ENCODE results near the gene TSPAN18. TPM values are rescaled to one million over a fixed set of nuclear protein-coding genes. Genes with fewer than 3 reads are reported as not detected.

The TSPAN18 gene
- total RNA-seq, 1 experiment from 2014 or later, result 21.3 TPM

DNA sequence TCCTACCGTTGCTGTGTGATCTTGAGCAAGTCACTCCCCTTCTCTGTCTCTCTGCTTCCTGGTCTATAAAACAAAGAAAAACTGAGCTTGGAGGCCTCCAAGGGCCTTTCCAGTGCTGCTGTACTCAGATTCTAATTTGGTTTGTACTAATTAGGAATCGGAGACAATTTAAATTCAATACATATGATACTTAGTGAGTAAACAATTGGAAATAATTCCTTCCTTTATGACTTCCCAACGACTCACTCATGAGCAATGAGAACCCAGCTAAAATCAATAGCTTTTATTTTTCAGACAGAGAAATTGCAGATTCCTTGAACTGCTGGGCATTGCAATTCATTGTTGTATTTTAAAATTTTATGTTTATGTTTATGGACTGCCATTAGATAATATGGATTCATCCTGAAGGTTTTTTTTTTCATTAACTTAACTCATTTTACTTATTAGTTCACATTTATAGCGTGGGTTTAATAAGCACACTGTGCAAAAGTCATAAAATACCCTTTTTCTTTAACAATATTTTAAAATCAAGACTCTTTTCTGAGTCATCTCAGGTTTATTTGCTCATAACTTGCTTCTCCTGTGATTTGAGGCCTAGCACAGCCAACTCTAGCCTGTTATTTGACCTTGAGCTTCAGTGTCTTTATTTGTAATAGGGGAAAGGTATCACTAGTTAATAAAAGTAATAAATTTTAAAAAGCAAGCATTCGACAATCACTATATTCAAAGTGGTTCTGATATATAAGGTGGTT, 128.2 kb downstream of the TSPAN18 start:
- Histone ChIP-seq H3K9me3 (ENCODE audit: control insufficient read depth, insufficient read depth, low read depth, low read length) (no peaks in the 10 kb centered on the region), H3K36me3 (ENCODE audit: control insufficient read depth, insufficient read depth, low read length) (no peaks in the 10 kb centered on the region), H3K4me1 (ENCODE audit: control insufficient read depth, insufficient read depth, low read length) (peaks cover 20% of the 10 kb centered on the region), H3K27me3 (ENCODE audit: control insufficient read depth, insufficient read depth, low read length) (no peaks in the 10 kb centered on the region), H3K27ac (ENCODE audit: low read length) (peak overlapping the region; percentile 59), H3K4me3 (ENCODE audit: low read depth in 2 of 2, low read length in 2 of 2) (no peak overlapping the region)
- ChIA-PET CTCF (interaction anchor here (0.7 kb wide), 3 partner anchors 72 to 359 kb away, joined by 3 to 4 read pairs (median 3); no protein-coding TSS in a partner anchor), POLR2A (no interaction called here)
- intact Hi-C loops (cut with micrococcal nuclease; ENCODE audit: unreplicated experiment), result no loop called here
- TF ChIP-seq, protein P1, sequence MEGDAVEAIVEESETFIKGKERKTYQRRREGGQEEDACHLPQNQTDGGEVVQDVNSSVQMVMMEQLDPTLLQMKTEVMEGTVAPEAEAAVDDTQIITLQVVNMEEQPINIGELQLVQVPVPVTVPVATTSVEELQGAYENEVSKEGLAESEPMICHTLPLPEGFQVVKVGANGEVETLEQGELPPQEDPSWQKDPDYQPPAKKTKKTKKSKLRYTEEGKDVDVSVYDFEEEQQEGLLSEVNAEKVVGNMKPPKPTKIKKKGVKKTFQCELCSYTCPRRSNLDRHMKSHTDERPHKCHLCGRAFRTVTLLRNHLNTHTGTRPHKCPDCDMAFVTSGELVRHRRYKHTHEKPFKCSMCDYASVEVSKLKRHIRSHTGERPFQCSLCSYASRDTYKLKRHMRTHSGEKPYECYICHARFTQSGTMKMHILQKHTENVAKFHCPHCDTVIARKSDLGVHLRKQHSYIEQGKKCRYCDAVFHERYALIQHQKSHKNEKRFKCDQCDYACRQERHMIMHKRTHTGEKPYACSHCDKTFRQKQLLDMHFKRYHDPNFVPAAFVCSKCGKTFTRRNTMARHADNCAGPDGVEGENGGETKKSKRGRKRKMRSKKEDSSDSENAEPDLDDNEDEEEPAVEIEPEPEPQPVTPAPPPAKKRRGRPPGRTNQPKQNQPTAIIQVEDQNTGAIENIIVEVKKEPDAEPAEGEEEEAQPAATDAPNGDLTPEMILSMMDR (IDR thresholded peaks at IDR 0.05), result no peak
- TF ChIP-seq, protein P2, sequence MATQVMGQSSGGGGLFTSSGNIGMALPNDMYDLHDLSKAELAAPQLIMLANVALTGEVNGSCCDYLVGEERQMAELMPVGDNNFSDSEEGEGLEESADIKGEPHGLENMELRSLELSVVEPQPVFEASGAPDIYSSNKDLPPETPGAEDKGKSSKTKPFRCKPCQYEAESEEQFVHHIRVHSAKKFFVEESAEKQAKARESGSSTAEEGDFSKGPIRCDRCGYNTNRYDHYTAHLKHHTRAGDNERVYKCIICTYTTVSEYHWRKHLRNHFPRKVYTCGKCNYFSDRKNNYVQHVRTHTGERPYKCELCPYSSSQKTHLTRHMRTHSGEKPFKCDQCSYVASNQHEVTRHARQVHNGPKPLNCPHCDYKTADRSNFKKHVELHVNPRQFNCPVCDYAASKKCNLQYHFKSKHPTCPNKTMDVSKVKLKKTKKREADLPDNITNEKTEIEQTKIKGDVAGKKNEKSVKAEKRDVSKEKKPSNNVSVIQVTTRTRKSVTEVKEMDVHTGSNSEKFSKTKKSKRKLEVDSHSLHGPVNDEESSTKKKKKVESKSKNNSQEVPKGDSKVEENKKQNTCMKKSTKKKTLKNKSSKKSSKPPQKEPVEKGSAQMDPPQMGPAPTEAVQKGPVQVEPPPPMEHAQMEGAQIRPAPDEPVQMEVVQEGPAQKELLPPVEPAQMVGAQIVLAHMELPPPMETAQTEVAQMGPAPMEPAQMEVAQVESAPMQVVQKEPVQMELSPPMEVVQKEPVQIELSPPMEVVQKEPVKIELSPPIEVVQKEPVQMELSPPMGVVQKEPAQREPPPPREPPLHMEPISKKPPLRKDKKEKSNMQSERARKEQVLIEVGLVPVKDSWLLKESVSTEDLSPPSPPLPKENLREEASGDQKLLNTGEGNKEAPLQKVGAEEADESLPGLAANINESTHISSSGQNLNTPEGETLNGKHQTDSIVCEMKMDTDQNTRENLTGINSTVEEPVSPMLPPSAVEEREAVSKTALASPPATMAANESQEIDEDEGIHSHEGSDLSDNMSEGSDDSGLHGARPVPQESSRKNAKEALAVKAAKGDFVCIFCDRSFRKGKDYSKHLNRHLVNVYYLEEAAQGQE (IDR thresholded peaks at IDR 0.05; ENCODE audit: insufficient read depth in 1 of 2, low read depth in 2 of 2, low read length in 1 of 2), result no peak
- TF ChIP-seq TCF7L2 (IDR thresholded peaks at IDR 0.05; ENCODE audit: low read depth, low read length) (no peak), SIN3A (IDR thresholded peaks at IDR 0.05; ENCODE audit: borderline replicate concordance, insufficient read depth, low read depth, low read length) (no peak), POLR2AphosphoS5 (IDR thresholded peaks at IDR 0.05; ENCODE audit: low read depth, low read length) (no peak)
- ATAC-seq (peak; percentile 34), DNase-seq (ENCODE audit: low read depth, low spot score) (no peak)
- in situ Hi-C loops (cut with HindIII; ENCODE audit: low pct_unique_long_range_greater_than_20kb, low sequenced_read_pairs), result no loop called here
- BruUV-seq (replicated peaks), result no TSS peak

DNA sequence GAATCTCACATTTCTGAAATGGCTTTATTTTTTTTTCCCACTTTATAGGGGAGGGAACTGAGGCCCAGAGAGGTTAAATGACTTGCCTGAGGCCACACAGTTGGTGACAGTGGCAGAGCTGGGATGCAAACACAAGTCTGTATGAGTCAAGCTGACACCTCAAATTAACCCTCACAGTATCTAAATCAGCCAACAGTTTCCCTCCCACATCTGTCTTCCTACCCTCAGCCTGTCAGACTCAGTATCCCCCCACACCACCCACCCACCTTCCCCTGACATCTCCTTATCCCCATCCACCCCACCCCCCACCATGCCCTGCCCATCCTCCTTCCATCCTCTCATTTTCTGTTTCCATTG, 128.7 kb downstream of the TSPAN18 start:
- Histone ChIP-seq H3K27ac (ENCODE audit: low read length) (peak overlapping the region; percentile 59; the same call in 1 of the 2 replicates), H3K27me3 (ENCODE audit: control insufficient read depth, insufficient read depth, low read length) (no peaks in the 10 kb centered on the region), H3K36me3 (ENCODE audit: control insufficient read depth, insufficient read depth, low read length) (no peaks in the 10 kb centered on the region), H3K4me3 (ENCODE audit: low read depth in 2 of 2, low read length in 2 of 2) (no peak overlapping the region), H3K9me3 (ENCODE audit: control insufficient read depth, insufficient read depth, low read depth, low read length) (no peaks in the 10 kb centered on the region), H3K4me1 (ENCODE audit: control insufficient read depth, insufficient read depth, low read length) (peaks cover 20% of the 10 kb centered on the region)
- TF ChIP-seq TCF7L2 (IDR thresholded peaks at IDR 0.05; ENCODE audit: low read depth, low read length), result no peak
- TF ChIP-seq, protein P1 (IDR thresholded peaks at IDR 0.05), result no peak
- TF ChIP-seq SIN3A (IDR thresholded peaks at IDR 0.05; ENCODE audit: borderline replicate concordance, insufficient read depth, low read depth, low read length), result no peak
- TF ChIP-seq, protein P2 (IDR thresholded peaks at IDR 0.05; ENCODE audit: insufficient read depth in 1 of 2, low read depth in 2 of 2, low read length in 1 of 2), result no peak
- no peak for TF ChIP-seq POLR2AphosphoS5 (IDR thresholded peaks at IDR 0.05; ENCODE audit: low read depth, low read length)
- intact Hi-C loops (cut with micrococcal nuclease; ENCODE audit: unreplicated experiment), result no loop called here
- ATAC-seq (peak; percentile 82), DNase-seq (ENCODE audit: low read depth, low spot score) (no peak)
- no TSS peak for BruUV-seq (replicated peaks)
- in situ Hi-C loops (cut with HindIII; ENCODE audit: low pct_unique_long_range_greater_than_20kb, low sequenced_read_pairs), result no loop called here
- POLR2A ChIA-PET, result no interaction called here
- CTCF ChIA-PET, result interaction anchor here (0.7 kb wide), 1 partner anchor 126 kb away, joined by 3 read pairs; no protein-coding TSS in a partner anchor

Measured in Panc1 (cell line).